Transverse colon (tissue), 3 donors: ENCODE results near the gene CCDC197.

Experiments
- CTCF ChIP-seq, 5 experiments: fragments of 200-600 bp in 3 of 5; fragments of 450-650 bp in 2 of 5; sonication (generic) in 3 of 5; IDR thresholded peaks; 1 replicate in 2 of 5; 2 replicates in 3 of 5; pipeline ENCODE4 v1.5.1; 2016 to 2017; ENCODE audit warnings: antibody characterized with exemption in 5 of 5, inconsistent platforms in 3 of 5, mild to moderate bottlenecking in 2 of 5, moderate library complexity in 1 of 5
- EP300 ChIP-seq: sonication (generic); formaldehyde crosslinking; IDR thresholded peaks from one replicate; pipeline ENCODE4 v1.6.1; 2017; ENCODE audit warnings: antibody characterized with exemption, low read depth

- TF ChIP-seq CTCF (IDR thresholded peaks at IDR 0.05) (no peak), EP300 (no peak)
Measured at GRCh38 chr14:93970965-93971634, 26.0 kb upstream of the CCDC197 start.
